Colonic mucosa (tissue), 4 donors: ENCODE results near the gene HDGFL2. TPM values are rescaled to one million over a fixed set of nuclear protein-coding genes. Genes with fewer than 3 reads are reported as not detected.

Experiments
- DNase-seq: peaks from one replicate; pipeline ENCODE4 v3.0.0-alpha.2; 2020
- H3K27ac ChIP-seq: fragments of 200-600 bp; one replicate; pipeline ENCODE4 v1.8.0; 2021
- H3K27me3 ChIP-seq: fragments of 200-600 bp; one replicate; pipeline ENCODE4 v1.8.0; 2021
- H3K36me3 ChIP-seq: fragments of 200-600 bp; one replicate; pipeline ENCODE4 v1.8.0; 2021
- H3K4me1 ChIP-seq: fragments of 200-600 bp; one replicate; pipeline ENCODE4 v1.8.0; 2021; ENCODE audit warnings: mild to moderate bottlenecking
- H3K4me3 ChIP-seq: fragments of 200-600 bp; one replicate; pipeline ENCODE4 v1.8.0; 2021
- H3K9ac ChIP-seq, 2 donors: one replicate each; pipeline ENCODE4 v1.7.0; 2013; ENCODE audit warnings: control low read depth in 2 of 2, low read depth in 2 of 2, low read length in 2 of 2
- H3K9me3 ChIP-seq: fragments of 200-600 bp; one replicate; pipeline ENCODE4 v1.8.0; 2021
- CTCF ChIP-seq: fragments of 200-600 bp; IDR thresholded peaks from one replicate; pipeline ENCODE4 v1.8.0; 2022; ENCODE audit warnings: antibody characterized with exemption, mild to moderate bottlenecking
- intact Hi-C: fragments of 100-400 bp; cut with DNase I; formaldehyde crosslinking; loops from one replicate; pipeline ENCODE4 v1.14.1; 2022
- total RNA-seq, 2 donors: library from RNA; stranded (reverse); fragmentation: NEBNext Ultra II Directional in 1 of 2; extraction: Animal tissue kit (Norgen Biotek cat#: 25700) in 1 of 2; gene quantifications; one replicate each; pipeline ENCODE4 v1.2.1, GENCODE V29; 2021
- donor health status: healthy.
- donor health status: DM: no; HTN: no; CAD: no.
- donor health status: DM: no; HTN: no; CAD: no.

HDGFL2 gene
- total RNA-seq, 2 donors from 2014 or later = 32.7 to 55.0 TPM

GRCh38 chr19:4506449-4507149 lies 34.5 kb downstream of the HDGFL2 start:
- Histone ChIP-seq H3K36me3 (no peaks in the 10 kb centered on the region), H3K4me3 (no peak overlapping the region), H3K9me3 (no peaks in the 10 kb centered on the region), H3K27ac (no peak overlapping the region), H3K9ac (no peak overlapping the region), H3K4me1 (no peaks in the 10 kb centered on the region), H3K27me3 (no peaks in the 10 kb centered on the region)
- TF ChIP-seq CTCF = no peak
- DNase-seq = no peak
- intact Hi-C loops = no loop called here

- Histone ChIP-seq H3K36me3 (no peaks in the 10 kb centered on the region), H3K9ac (no peak overlapping the region), H3K27ac (no peak overlapping the region), H3K9me3 (no peaks in the 10 kb centered on the region), H3K4me3 (no peak overlapping the region), H3K4me1 (no peaks in the 10 kb centered on the region), H3K27me3 (no peaks in the 10 kb centered on the region)
- no peak for TF ChIP-seq CTCF
- intact Hi-C loops = no loop called here
- no peak for DNase-seq
These were observed 35.0 kb downstream of the HDGFL2 start for GRCh38 chr19:4507150-4507452.

- intact Hi-C loops = no loop called here
- TF ChIP-seq CTCF = no peak
- Histone ChIP-seq H3K4me3 (no peak overlapping the region), H3K27ac (no peak overlapping the region), H3K9ac (no peak overlapping the region), H3K36me3 (no peaks in the 10 kb centered on the region), H3K9me3 (no peaks in the 10 kb centered on the region), H3K27me3 (no peaks in the 10 kb centered on the region), H3K4me1 (no peaks in the 10 kb centered on the region)
- DNase-seq = no peak
These were observed 35.7 kb downstream of the HDGFL2 start for GRCh38 chr19:4507804-4508203.

GRCh38 chr19:4508698-4509097 lies 36.6 kb downstream of the HDGFL2 start:
- TF ChIP-seq CTCF = no peak
- Histone ChIP-seq H3K27me3 (no peaks in the 10 kb centered on the region), H3K9ac (no peak overlapping the region), H3K9me3 (no peaks in the 10 kb centered on the region), H3K4me3 (no peak overlapping the region), H3K36me3 (no peaks in the 10 kb centered on the region), H3K4me1 (no peaks in the 10 kb centered on the region), H3K27ac (no peak overlapping the region)
- intact Hi-C loops = no loop called here
- no peak for DNase-seq

- no peak overlapping the region for H3K27ac ChIP-seq
- DNase-seq = no peak
- no peaks in the 10 kb centered on the region for H3K4me1 ChIP-seq
- H3K9me3 ChIP-seq = no peaks in the 10 kb centered on the region
- intact Hi-C loops = no loop called here
- TF ChIP-seq CTCF = no peak
- H3K36me3 ChIP-seq = no peaks in the 10 kb centered on the region
- H3K9ac ChIP-seq = no peak overlapping the region
- H3K27me3 ChIP-seq = no peaks in the 10 kb centered on the region
- no peak overlapping the region for H3K4me3 ChIP-seq
These were observed 38.5 kb downstream of the HDGFL2 start for GRCh38 chr19:4510435-4511255.
